ENCODE data around the gene PDSS2.

DNA sequence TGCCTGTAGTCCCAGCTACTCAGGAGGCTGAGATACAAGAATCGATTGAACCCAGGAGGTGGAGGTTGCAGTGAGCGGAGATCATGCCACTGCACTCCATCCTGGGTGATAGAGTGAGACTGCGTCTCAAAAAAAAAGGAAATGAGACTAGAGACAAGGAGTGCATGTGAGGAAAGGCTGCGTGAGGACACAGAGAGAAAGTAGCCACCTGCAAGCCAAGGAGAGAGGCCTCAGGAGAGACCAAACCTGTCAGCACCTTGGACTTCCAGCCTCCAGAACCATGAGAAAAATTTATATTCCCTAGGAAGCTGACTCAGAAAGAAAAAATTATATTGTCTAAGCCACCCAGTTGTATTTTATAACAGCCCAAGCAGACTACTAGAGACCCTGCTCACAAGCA lies 336.6 kb downstream of the PDSS2 start:
- TF ChIP-seq, protein P1, sequence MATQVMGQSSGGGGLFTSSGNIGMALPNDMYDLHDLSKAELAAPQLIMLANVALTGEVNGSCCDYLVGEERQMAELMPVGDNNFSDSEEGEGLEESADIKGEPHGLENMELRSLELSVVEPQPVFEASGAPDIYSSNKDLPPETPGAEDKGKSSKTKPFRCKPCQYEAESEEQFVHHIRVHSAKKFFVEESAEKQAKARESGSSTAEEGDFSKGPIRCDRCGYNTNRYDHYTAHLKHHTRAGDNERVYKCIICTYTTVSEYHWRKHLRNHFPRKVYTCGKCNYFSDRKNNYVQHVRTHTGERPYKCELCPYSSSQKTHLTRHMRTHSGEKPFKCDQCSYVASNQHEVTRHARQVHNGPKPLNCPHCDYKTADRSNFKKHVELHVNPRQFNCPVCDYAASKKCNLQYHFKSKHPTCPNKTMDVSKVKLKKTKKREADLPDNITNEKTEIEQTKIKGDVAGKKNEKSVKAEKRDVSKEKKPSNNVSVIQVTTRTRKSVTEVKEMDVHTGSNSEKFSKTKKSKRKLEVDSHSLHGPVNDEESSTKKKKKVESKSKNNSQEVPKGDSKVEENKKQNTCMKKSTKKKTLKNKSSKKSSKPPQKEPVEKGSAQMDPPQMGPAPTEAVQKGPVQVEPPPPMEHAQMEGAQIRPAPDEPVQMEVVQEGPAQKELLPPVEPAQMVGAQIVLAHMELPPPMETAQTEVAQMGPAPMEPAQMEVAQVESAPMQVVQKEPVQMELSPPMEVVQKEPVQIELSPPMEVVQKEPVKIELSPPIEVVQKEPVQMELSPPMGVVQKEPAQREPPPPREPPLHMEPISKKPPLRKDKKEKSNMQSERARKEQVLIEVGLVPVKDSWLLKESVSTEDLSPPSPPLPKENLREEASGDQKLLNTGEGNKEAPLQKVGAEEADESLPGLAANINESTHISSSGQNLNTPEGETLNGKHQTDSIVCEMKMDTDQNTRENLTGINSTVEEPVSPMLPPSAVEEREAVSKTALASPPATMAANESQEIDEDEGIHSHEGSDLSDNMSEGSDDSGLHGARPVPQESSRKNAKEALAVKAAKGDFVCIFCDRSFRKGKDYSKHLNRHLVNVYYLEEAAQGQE (IDR thresholded peaks at IDR 0.05; ENCODE audit: insufficient read depth in 1 of 2, low read depth in 2 of 2, low read length in 2 of 2), result no peak
- TF ChIP-seq TAF1 (IDR thresholded peaks at IDR 0.05; ENCODE audit: borderline replicate concordance, insufficient read depth, low read length), result no peak
- no peak for TF ChIP-seq POLR2AphosphoS5 (IDR thresholded peaks at IDR 0.05; ENCODE audit: low read depth, low read length)

All from PFSK-1 (cell line).